Fibroblast of lung (primary cell): ENCODE data around the gene SAFB. TPM values are rescaled to one million over a fixed set of nuclear protein-coding genes. Genes with fewer than 3 reads are reported as not detected.

Source experiments
- DNase-seq, 2 donors: peaks; one replicate each; pipeline versions ENCODE4 v3.0.0 to v3.0.0-alpha.2; 2010; ENCODE audit warnings: low read depth in 2 of 2
- H2AFZ ChIP-seq: 2 replicates; pipeline ENCODE4 v1.5.1; 2012; ENCODE audit warnings: low read length, control low read depth, inconsistent platforms
- H3K27ac ChIP-seq: 2 replicates; pipeline ENCODE4 v1.5.1; 2011; ENCODE audit warnings: low read length, control low read depth; ENCODE audit not compliant: insufficient read depth
- H3K27me3 ChIP-seq: 2 replicates; pipeline ENCODE4 v1.5.1; 2011; ENCODE audit warnings: mild to moderate bottlenecking, low read length; ENCODE audit not compliant: control insufficient read depth, insufficient read depth
- H3K36me3 ChIP-seq: 2 replicates; pipeline ENCODE4 v1.5.1; 2011; ENCODE audit warnings: low read length; ENCODE audit not compliant: control insufficient read depth, insufficient read depth
- H3K4me1 ChIP-seq: 2 replicates; pipeline ENCODE4 v1.5.1; 2011; ENCODE audit warnings: low read length; ENCODE audit not compliant: control insufficient read depth, insufficient read depth; ENCODE audit errors: extremely low read depth
- H3K4me2 ChIP-seq: 2 replicates; pipeline ENCODE4 v1.5.1; 2011; ENCODE audit warnings: low read length, control low read depth; ENCODE audit not compliant: insufficient read depth; ENCODE audit errors: extremely low read depth
- H3K4me3 ChIP-seq, 4 experiments: fragments of 200-600 bp in 1 of 4; sonication (generic) in 1 of 4; replicated peaks in 1 of 4; 2 replicates each; pipeline ENCODE4 v1.5.1; 2011 to 2016; ENCODE audit warnings: low read length in 4 of 4, low read depth in 3 of 4, mild to moderate bottlenecking in 3 of 4, control low read depth in 2 of 4, inconsistent platforms in 1 of 4, mixed read lengths in 1 of 4; ENCODE audit not compliant: insufficient read depth in 1 of 4; ENCODE audit errors: control extremely low read depth in 1 of 4
- H3K79me2 ChIP-seq: 2 replicates; pipeline ENCODE4 v1.5.1; 2012; ENCODE audit warnings: mild to moderate bottlenecking, low read length, inconsistent platforms; ENCODE audit not compliant: control insufficient read depth, insufficient read depth
- H3K9ac ChIP-seq: 2 replicates; pipeline ENCODE4 v1.5.1; 2011; ENCODE audit warnings: mild to moderate bottlenecking, low read length, control low read depth; ENCODE audit not compliant: insufficient read depth
- H3K9me3 ChIP-seq: 2 replicates; pipeline ENCODE4 v1.5.1; 2012; ENCODE audit warnings: low read depth, low read length; ENCODE audit not compliant: control insufficient read depth, insufficient read depth
- H4K20me1 ChIP-seq: 2 replicates; pipeline ENCODE4 v1.5.1; 2011; ENCODE audit warnings: low read length; ENCODE audit not compliant: control insufficient read depth, insufficient read depth; ENCODE audit errors: extremely low read depth
- CTCF ChIP-seq, 2 donors: IDR thresholded peaks in 1 of 2; conservative IDR thresholded peaks in 1 of 2; 1 replicate in 1 of 2; 2 replicates in 1 of 2; pipeline ENCODE4 v1.5.1; 2011 to 2012; ENCODE audit warnings: low read length in 2 of 2, control low read depth in 1 of 2, inconsistent platforms in 1 of 2, low read depth in 1 of 2, mild to moderate bottlenecking in 1 of 2
- EZH2 ChIP-seq: IDR thresholded peaks from 2 replicates; pipeline ENCODE4 v1.5.1; 2012; ENCODE audit warnings: low read length, control low read depth, mild to moderate bottlenecking; ENCODE audit errors: missing control alignments
- polyA plus RNA-seq, 2 donors: library from polyadenylated mRNA; depleted of rRNA in 1 of 2; stranded (reverse) in 1 of 2; unstranded in 1 of 2; fragments of >200 nt; gene quantifications; 2 replicates each; pipeline ENCODE4 v1.2.1, GENCODE V29; 2011 to 2012; ENCODE audit warnings: missing spikeins in 1 of 2
- total RNA-seq: library from RNA; depleted of rRNA; stranded (reverse); fragments of >200 nt; gene quantifications from 2 replicates; pipeline ENCODE4 v1.2.1, GENCODE V29; 2014

Gene SAFB
- total and polyA plus RNA-seq, 2 donors (not counting 1 experiment from before 2014, with no cell fraction given), result 28.0 to 51.0 TPM

GRCh38 chr19:5691822-5692722, 69.2 kb downstream of the SAFB start:
- H4K20me1 ChIP-seq, result no peaks in the 10 kb centered on the region
- no peaks in the 10 kb centered on the region for H3K27me3 ChIP-seq
- H2AFZ ChIP-seq, result no peak overlapping the region
- H3K4me2 ChIP-seq, result peak overlapping the region; percentile 72
- peak overlapping the region; percentile 92 to 98 (median 96) for H3K4me3 ChIP-seq
- H3K4me1 ChIP-seq, result peaks cover 2% of the 10 kb centered on the region
- H3K79me2 ChIP-seq, result peaks cover 61% of the 10 kb centered on the region
- H3K36me3 ChIP-seq, result peaks cover 47% of the 10 kb centered on the region
- H3K9ac ChIP-seq, result no peak overlapping the region
- H3K27ac ChIP-seq, result peak overlapping the region; percentile 36
- no peak for DNase-seq
- no peak for TF ChIP-seq CTCF (conservative IDR thresholded peaks at IDR 0.05 in 1 of 2, IDR thresholded peaks at IDR 0.05 in 1 of 2; ENCODE audit: low read depth in 1 of 2, low read length in 2 of 2)
- no peak for TF ChIP-seq EZH2
- H3K9me3 ChIP-seq, result no peaks in the 10 kb centered on the region

- Histone ChIP-seq H3K4me3 (no peak overlapping the region), H3K79me2 (peaks cover 62% of the 10 kb centered on the region), H3K36me3 (peaks cover 49% of the 10 kb centered on the region), H2AFZ (no peak overlapping the region), H3K4me2 (no peak overlapping the region), H3K27me3 (no peaks in the 10 kb centered on the region), H3K4me1 (peaks cover 2% of the 10 kb centered on the region), H3K9me3 (no peaks in the 10 kb centered on the region), H4K20me1 (no peaks in the 10 kb centered on the region), H3K27ac (no peak overlapping the region), H3K9ac (no peak overlapping the region)
- TF ChIP-seq EZH2, result no peak
- TF ChIP-seq CTCF (conservative IDR thresholded peaks at IDR 0.05 in 1 of 2, IDR thresholded peaks at IDR 0.05 in 1 of 2; ENCODE audit: low read depth in 1 of 2, low read length in 2 of 2), result no peak
- no peak for DNase-seq
Observed at GRCh38 chr19:5692723-5693194, 69.9 kb downstream of the SAFB start.

GRCh38 chr19:5693195-5694166, 70.6 kb downstream of the SAFB start:
- Histone ChIP-seq H2AFZ (no peak overlapping the region), H3K4me2 (no peak overlapping the region), H3K79me2 (peaks cover 62% of the 10 kb centered on the region), H3K27ac (no peak overlapping the region), H3K9me3 (no peaks in the 10 kb centered on the region), H3K4me1 (peaks cover 2% of the 10 kb centered on the region), H3K27me3 (no peaks in the 10 kb centered on the region), H3K4me3 (no peak overlapping the region), H3K36me3 (peaks cover 54% of the 10 kb centered on the region), H4K20me1 (no peaks in the 10 kb centered on the region), H3K9ac (no peak overlapping the region)
- DNase-seq, result no peak
- TF ChIP-seq CTCF (conservative IDR thresholded peaks at IDR 0.05 in 1 of 2, IDR thresholded peaks at IDR 0.05 in 1 of 2; ENCODE audit: low read depth in 1 of 2, low read length in 2 of 2) (no peak), EZH2 (no peak)
